GM10847 (cell line): ENCODE results near the gene FABP3.

Experiments used
- POLR2A ChIP-seq: IDR thresholded peaks from 2 replicates; pipeline ENCODE4 v1.6.1; 2011; ENCODE audit not compliant: insufficient read length; ENCODE audit errors: extremely low read depth

Gene FABP3

GRCh38 chr1:31408788-31409318 is 36.0 kb upstream of the FABP3 start:
- TF ChIP-seq POLR2A, result no peak

- no peak for TF ChIP-seq POLR2A
Measured at GRCh38 chr1:31407029-31407626, 34.3 kb upstream of the FABP3 start.

- TF ChIP-seq POLR2A, result no peak
Measured at GRCh38 chr1:31405578-31406245, 32.8 kb upstream of the FABP3 start.

- TF ChIP-seq POLR2A, result no peak
Measured at GRCh38 chr1:31401241-31401640, 28.4 kb upstream of the FABP3 start.

- TF ChIP-seq POLR2A, result no peak
Measured at GRCh38 chr1:31400393-31400792, 27.5 kb upstream of the FABP3 start.

GRCh38 chr1:31399976-31400375 is 27.1 kb upstream of the FABP3 start:
- no peak for TF ChIP-seq POLR2A

GRCh38 chr1:31398246-31398645 is 25.4 kb upstream of the FABP3 start:
- no peak for TF ChIP-seq POLR2A

- TF ChIP-seq POLR2A, result no peak
Measured at GRCh38 chr1:31397360-31398095, 24.7 kb upstream of the FABP3 start.

GRCh38 chr1:31396633-31397351 is 23.9 kb upstream of the FABP3 start:
- TF ChIP-seq POLR2A, result no peak

- TF ChIP-seq POLR2A, result no peak
Measured at GRCh38 chr1:31394584-31395193, 21.8 kb upstream of the FABP3 start.

GRCh38 chr1:31393463-31393862 is 20.6 kb upstream of the FABP3 start:
- TF ChIP-seq POLR2A, result no peak

- no peak for TF ChIP-seq POLR2A
Measured at GRCh38 chr1:31390071-31390470, 17.2 kb upstream of the FABP3 start.

- no peak for TF ChIP-seq POLR2A
Measured at GRCh38 chr1:31389616-31390015, 16.7 kb upstream of the FABP3 start.

- TF ChIP-seq POLR2A, result no peak
Measured at GRCh38 chr1:31387612-31388011, 14.7 kb upstream of the FABP3 start.

GRCh38 chr1:31383967-31384366 is 11.1 kb upstream of the FABP3 start:
- no peak for TF ChIP-seq POLR2A
